GM23248 (cell line): ENCODE measurements around the gene SUSD6. TPM values are rescaled to one million over a fixed set of nuclear protein-coding genes. Genes with fewer than 3 reads are reported as not detected.

ENCODE experiments used
- DNase-seq: peaks from one replicate; pipeline ENCODE4 v3.0.0-alpha.2; 2015
- H2AFZ ChIP-seq: fragments of 200-600 bp; sonication (generic); 2 replicates; pipeline ENCODE4 v1.6.1; 2016; ENCODE audit warnings: antibody characterized with exemption
- H3F3A ChIP-seq: fragments of 200-600 bp; sonication (generic); 2 replicates; pipeline ENCODE4 v1.6.1; 2016; ENCODE audit warnings: mild to moderate bottlenecking, antibody characterized with exemption, mixed run types; ENCODE audit not compliant: insufficient read depth
- H3K27ac ChIP-seq: fragments of 200-600 bp; sonication (generic); 2 replicates; pipeline ENCODE4 v1.5.1; 2016; ENCODE audit warnings: mild to moderate bottlenecking
- H3K27me3 ChIP-seq: fragments of 200-600 bp; sonication (generic); replicated peaks from 2 replicates; pipeline ENCODE4 v1.6.1; 2016; ENCODE audit warnings: mild to moderate bottlenecking; ENCODE audit not compliant: insufficient read depth
- H3K36me3 ChIP-seq: fragments of 200-600 bp; sonication (generic); 2 replicates; pipeline ENCODE4 v1.6.1; 2016; ENCODE audit warnings: low read depth, mild to moderate bottlenecking
- H3K4me1 ChIP-seq: fragments of 200-600 bp; sonication (generic); 2 replicates; pipeline ENCODE4 v1.6.1; 2016; ENCODE audit warnings: mild to moderate bottlenecking; ENCODE audit not compliant: insufficient read depth
- H3K4me2 ChIP-seq: fragments of 200-600 bp; sonication (generic); one replicate; pipeline ENCODE4 v1.6.1; 2016; ENCODE audit warnings: mild to moderate bottlenecking; ENCODE audit not compliant: unreplicated experiment
- H3K4me3 ChIP-seq: fragments of 200-600 bp; sonication (generic); 2 replicates; pipeline ENCODE4 v1.5.1; 2016; ENCODE audit warnings: mild to moderate bottlenecking
- H3K79me2 ChIP-seq: fragments of 200-600 bp; sonication (generic); 2 replicates; pipeline ENCODE4 v1.6.1; 2016; ENCODE audit warnings: mild to moderate bottlenecking; ENCODE audit not compliant: insufficient read depth
- H3K9ac ChIP-seq: fragments of 200-600 bp; sonication (generic); 2 replicates; pipeline ENCODE4 v1.6.1; 2016; ENCODE audit warnings: mild to moderate bottlenecking
- H3K9me2 ChIP-seq: fragments of 200-600 bp; sonication (generic); 2 replicates; pipeline ENCODE4 v1.6.1; 2016; ENCODE audit warnings: mixed run types, mild to moderate bottlenecking, moderate library complexity; ENCODE audit not compliant: insufficient read depth
- H3K9me3 ChIP-seq: fragments of 200-600 bp; sonication (generic); one replicate; pipeline ENCODE4 v1.6.1; 2017; ENCODE audit warnings: low read depth
- H4K20me1 ChIP-seq: fragments of 200-600 bp; sonication (generic); 2 replicates; pipeline ENCODE4 v1.6.0; 2016; ENCODE audit not compliant: insufficient read depth
- EZH2 ChIP-seq: fragments of 200-600 bp; sonication (generic); IDR thresholded peaks from 2 replicates; pipeline ENCODE4 v1.6.1; 2018; ENCODE audit warnings: antibody characterized with exemption, mild to moderate bottlenecking; ENCODE audit not compliant: insufficient read depth, poor library complexity, severe bottlenecking
- EZH2phosphoT487 ChIP-seq: fragments of 200-600 bp; sonication (generic); IDR thresholded peaks from 2 replicates; pipeline ENCODE4 v1.6.1; 2018; ENCODE audit warnings: antibody characterized with exemption, moderate library complexity, mild to moderate bottlenecking, low read depth; ENCODE audit not compliant: insufficient read depth
- WGBS, 2 experiments: methylation state at CpG; one replicate each; pipeline ENCODE4 v1.1.6; 2015 to 2017; ENCODE audit warnings: low lambda C conversion rate in 2 of 2, low coverage in 1 of 2; ENCODE audit errors: missing lambda C conversion rate in 2 of 2; 5-methylcytosine and 5-hydroxymethylcytosine counted together
- in situ Hi-C: fragments of 300-500 bp; cut with MboI; formaldehyde crosslinking; loops from 2 replicates; pipeline ENCODE4 v1.15.0; 2020
- polyA plus RNA-seq: library from polyadenylated mRNA; unstranded; fragments of >200 nt; fragmentation: Nextera tagmentation; extraction: Ambion mirVana; gene quantifications from 2 replicates; pipeline ENCODE4 v1.2.1, GENCODE V29; 2016
- total RNA-seq: library from RNA; depleted of rRNA; stranded (reverse); fragments of >200 nt; shearing (Covaris generic); gene quantifications from 2 replicates; pipeline ENCODE4 v1.2.3, GENCODE V29; 2014

The SUSD6 gene
- total and polyA plus RNA-seq, 2 experiments from 2014 or later: 12.2 to 24.1 TPM

DNA sequence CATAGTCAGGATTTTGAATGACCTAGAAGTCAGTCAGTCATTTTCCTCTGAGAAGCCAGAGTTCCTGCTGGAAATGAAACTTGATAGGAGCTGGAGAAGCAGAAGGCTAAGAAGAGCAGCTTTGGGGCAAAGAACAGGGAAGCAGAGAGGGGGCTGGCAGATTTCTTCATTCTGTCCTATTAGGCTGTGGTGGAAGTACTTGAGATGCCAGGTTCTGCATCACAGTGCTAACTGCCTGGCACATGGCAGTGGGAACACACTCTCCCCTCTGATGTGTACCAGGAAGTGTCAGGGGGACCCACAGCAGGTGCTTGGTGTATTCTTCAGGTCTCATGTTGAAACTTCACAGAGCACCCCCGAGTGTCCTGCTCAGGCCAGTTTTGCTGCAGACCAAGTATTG is 61.0 kb downstream of the SUSD6 start:
- WGBS, 2 experiments: 86 to 100% methylated on average over 1 of the region's 1 CpG
- Histone ChIP-seq H4K20me1 (no peaks in the 10 kb centered on the region; the same call in 1 of the 2 replicates), H3K4me1 (no peaks in the 10 kb centered on the region), H3K27me3 (no peaks in the 10 kb centered on the region), H3K79me2 (peaks cover 100% of the 10 kb centered on the region), H3K4me2 (no peak overlapping the region), H3K9ac (no peak overlapping the region), H2AFZ (no peak overlapping the region), H3F3A (0 out of 2 replicates have a peak, but pooled peaks cover 3% of the 10 kb centered on the region), H3K27ac (no peak overlapping the region), H3K36me3 (no peaks in the 10 kb centered on the region), H3K4me3 (no peak overlapping the region), H3K9me3 (no peaks in the 10 kb centered on the region), H3K9me2 (no peaks in the 10 kb centered on the region)
- no peak for DNase-seq
- in situ Hi-C loops: no loop called here
- TF ChIP-seq EZH2: no peak
- TF ChIP-seq EZH2phosphoT487: no peak

- Histone ChIP-seq H3F3A (no peaks in the 10 kb centered on the region), H3K9ac (no peak overlapping the region), H3K4me3 (no peak overlapping the region), H3K9me3 (no peaks in the 10 kb centered on the region), H3K27ac (no peak overlapping the region), H3K79me2 (peaks cover 100% of the 10 kb centered on the region), H3K27me3 (no peaks in the 10 kb centered on the region), H3K4me1 (no peaks in the 10 kb centered on the region), H3K9me2 (no peaks in the 10 kb centered on the region), H3K36me3 (no peaks in the 10 kb centered on the region), H3K4me2 (no peak overlapping the region), H4K20me1 (no peaks in the 10 kb centered on the region; the same call in 1 of the 2 replicates), H2AFZ (no peak overlapping the region)
- TF ChIP-seq EZH2phosphoT487 (no peak), EZH2 (no peak)
- in situ Hi-C loops: no loop called here
- no peak for DNase-seq
These were observed 61.7 kb downstream of the SUSD6 start for GRCh38 chr14:69673104-69673503.

- H3K4me2 ChIP-seq: no peak overlapping the region
- H4K20me1 ChIP-seq: no peaks in the 10 kb centered on the region; the same call in 1 of the 2 replicates
- WGBS, 2 experiments: 59 to 61% methylated on average over 9 of the region's 9 CpGs
- H3K36me3 ChIP-seq: no peaks in the 10 kb centered on the region
- DNase-seq: no peak
- in situ Hi-C loops: no loop called here
- H3F3A ChIP-seq: no peaks in the 10 kb centered on the region
- H3K4me3 ChIP-seq: no peak overlapping the region
- H2AFZ ChIP-seq: no peak overlapping the region
- TF ChIP-seq EZH2phosphoT487: no peak
- TF ChIP-seq EZH2: no peak
- H3K27me3 ChIP-seq: no peaks in the 10 kb centered on the region
- H3K27ac ChIP-seq: no peak overlapping the region
- H3K9me3 ChIP-seq: no peaks in the 10 kb centered on the region
- no peak overlapping the region for H3K9ac ChIP-seq
- H3K79me2 ChIP-seq: peaks cover 99% of the 10 kb centered on the region
- no peaks in the 10 kb centered on the region for H3K9me2 ChIP-seq
- H3K4me1 ChIP-seq: no peaks in the 10 kb centered on the region
These were observed 62.3 kb downstream of the SUSD6 start for GRCh38 chr14:69673578-69674305.

DNA sequence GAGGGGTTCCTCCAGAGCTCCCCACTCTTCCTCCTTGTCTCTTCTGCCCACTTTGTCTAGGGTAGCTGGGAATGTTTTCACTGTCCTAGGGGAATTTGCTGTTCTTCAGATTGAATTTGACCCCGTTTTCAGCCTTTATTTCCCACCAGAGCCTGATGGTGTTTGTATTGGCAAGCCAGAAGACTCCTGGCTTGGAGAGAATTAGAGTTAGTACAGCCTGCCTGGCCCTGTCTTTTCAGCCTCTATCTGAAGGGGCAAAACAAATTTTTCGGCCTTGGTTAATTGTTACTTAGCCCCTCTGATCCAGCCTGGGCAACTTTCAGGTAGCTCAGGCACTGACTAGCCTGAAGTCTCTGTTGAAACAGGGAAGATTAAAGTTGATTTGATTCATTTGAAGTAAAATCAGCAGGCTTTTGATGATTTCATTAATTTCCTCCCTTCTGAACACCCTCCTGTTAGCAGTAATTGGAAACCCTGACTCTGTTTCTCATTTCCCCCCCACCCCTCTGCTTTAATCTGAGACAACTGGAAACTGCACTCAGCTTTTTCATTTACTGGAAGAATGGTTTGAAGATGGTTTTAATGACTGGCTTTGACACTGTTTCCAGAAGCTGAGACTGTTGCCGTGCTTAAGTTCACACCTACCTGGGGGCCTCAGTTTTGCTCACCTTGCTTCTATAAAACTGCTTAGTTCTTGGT is 63.3 kb downstream of the SUSD6 start:
- TF ChIP-seq EZH2 (no peak), EZH2phosphoT487 (no peak)
- WGBS, 2 experiments: 52 to 55% methylated on average over 3 of the region's 3 CpGs
- Histone ChIP-seq H3F3A (no peaks in the 10 kb centered on the region), H3K4me1 (no peaks in the 10 kb centered on the region), H4K20me1 (no peaks in the 10 kb centered on the region; the same call in 1 of the 2 replicates), H3K4me2 (no peak overlapping the region), H3K36me3 (no peaks in the 10 kb centered on the region), H3K79me2 (peaks cover 97% of the 10 kb centered on the region), H3K9me3 (no peaks in the 10 kb centered on the region), H3K27ac (no peak overlapping the region), H3K4me3 (no peak overlapping the region), H3K9me2 (no peaks in the 10 kb centered on the region), H3K27me3 (no peaks in the 10 kb centered on the region), H3K9ac (no peak overlapping the region), H2AFZ (no peak overlapping the region)
- in situ Hi-C loops: no loop called here
- DNase-seq: no peak
